Right lobe of liver (tissue), 6 donors: ENCODE data around the gene ZNF276. TPM values are rescaled to one million over a fixed set of nuclear protein-coding genes. Genes with fewer than 3 reads are reported as not detected.

Experiments
- ATAC-seq, 4 donors: fragments of 200-7000 bp; cut with Tn5 transposase; one replicate each; pipeline ENCODE4 v1.9.1; 2020; ENCODE audit warnings: mild to moderate bottlenecking in 4 of 4, moderate library complexity in 4 of 4
- DNase-seq, 3 donors: peaks; one replicate each; pipeline ENCODE4 v3.0.0-alpha.2; 2020
- H3K27ac ChIP-seq, 3 donors: fragments of 200-600 bp; one replicate each; pipeline ENCODE4 v1.8.0; 2022
- H3K27me3 ChIP-seq, 2 donors: fragments of 200-600 bp; one replicate each; pipeline ENCODE4 v1.8.0; 2022
- H3K36me3 ChIP-seq, 4 donors: fragments of 200-600 bp; sonication (generic) in 1 of 4; one replicate each; pipeline versions ENCODE4 v1.5.1 to v1.8.0; 2017 to 2022; ENCODE audit warnings: control low read depth in 1 of 4
- H3K4me1 ChIP-seq, 4 donors: fragments of 200-600 bp; sonication (generic) in 1 of 4; one replicate each; pipeline versions ENCODE4 v1.5.1 to v1.8.0; 2017 to 2022; ENCODE audit warnings: control low read depth in 1 of 4
- H3K4me3 ChIP-seq, 3 donors: fragments of 200-600 bp; one replicate each; pipeline ENCODE4 v1.8.0; 2022
- H3K9me3 ChIP-seq, 4 donors: fragments of 200-600 bp; sonication (generic) in 1 of 4; one replicate each; pipeline versions ENCODE4 v1.5.1 to v1.8.0; 2017 to 2022; ENCODE audit warnings: control low read depth in 1 of 4
- POLR2A ChIP-seq: fragments of 450-650 bp; IDR thresholded peaks from one replicate; pipeline ENCODE4 v1.6.1; 2017; ENCODE audit warnings: antibody characterized with exemption, mild to moderate bottlenecking
- WGBS: methylation state at CpG from one replicate; pipeline ENCODE4 v1.1.6; 2018; ENCODE audit warnings: low coverage, low lambda C conversion rate; ENCODE audit not compliant: insufficient coverage; ENCODE audit errors: missing lambda C conversion rate; 5-methylcytosine and 5-hydroxymethylcytosine counted together
- intact Hi-C, 2 donors: fragments of 100-400 bp; cut with DNase I; formaldehyde crosslinking; loops; one replicate each; pipeline versions ENCODE4 v1.11.2 to v1.14.1; 2022
- total RNA-seq, 6 experiments: library from RNA; depleted of rRNA in 2 of 6; stranded (reverse); fragments of >200 nt in 2 of 6; fragmentation: NEBNext Ultra II Directional in 3 of 6; extraction: Animal tissue kit (Norgen Biotek cat#: 25700) in 3 of 6; gene quantifications; one replicate each; pipeline versions ENCODE4 v1.1.0 to v1.2.4, GENCODE V29; 2016 to 2023
- TF ChIP-seq, protein P1 (sequence below), 4 donors: fragments of 200-600 bp in 3 of 4; fragments of 450-650 bp in 1 of 4; IDR thresholded peaks; one replicate each; pipeline versions ENCODE4 v1.5.1 to v1.8.0; 2016 to 2022; ENCODE audit warnings: antibody characterized with exemption in 4 of 4, mild to moderate bottlenecking in 2 of 4
- donor health status: DM: no; HTN: yes; CAD: no.
- donor health status: DM: no; HTN: no; CAD: no.
- donor health status: DM: no; HTN: no; CAD: no.
- donor health status: DM: no; HTN: yes; CAD: no.
- donor health status: DM: no; HTN: yes; CAD: no.

The ZNF276 gene
- total RNA-seq, 6 experiments from 2014 or later = 6.9 to 13.4 (median 9.1) TPM

DNA sequence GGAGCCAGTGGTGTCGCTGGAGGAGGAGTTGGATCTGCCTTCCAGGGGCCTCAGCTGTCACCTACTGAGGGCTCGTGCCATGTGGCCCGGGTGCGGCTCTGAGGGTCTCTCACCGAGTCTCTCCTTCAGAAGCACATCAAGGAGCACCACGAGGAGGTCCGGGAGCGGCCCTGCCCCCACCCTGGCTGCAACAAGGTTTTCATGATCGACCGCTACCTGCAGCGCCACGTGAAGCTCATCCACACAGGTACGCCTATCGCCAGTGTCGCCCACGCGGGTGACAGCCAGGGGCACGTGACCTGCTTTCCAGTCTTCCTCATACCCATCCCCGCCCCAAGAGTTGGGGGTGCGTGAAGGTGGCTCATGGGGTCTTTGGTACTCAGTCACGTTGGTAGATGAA, 12.5 kb downstream of the ZNF276 start:
- Histone ChIP-seq H3K27ac (no peak overlapping the region), H3K4me3 (no peak overlapping the region), H3K4me1 (peaks cover 0 to 17% (median 6%) of the 10 kb centered on the region in 4 donors), H3K9me3 (no peaks in the 10 kb centered on the region), H3K36me3 (peaks cover 0 to 75% (median 49%) of the 10 kb centered on the region in 4 donors), H3K27me3 (no peaks in the 10 kb centered on the region)
- no peak for TF ChIP-seq POLR2A
- TF ChIP-seq, protein P1, sequence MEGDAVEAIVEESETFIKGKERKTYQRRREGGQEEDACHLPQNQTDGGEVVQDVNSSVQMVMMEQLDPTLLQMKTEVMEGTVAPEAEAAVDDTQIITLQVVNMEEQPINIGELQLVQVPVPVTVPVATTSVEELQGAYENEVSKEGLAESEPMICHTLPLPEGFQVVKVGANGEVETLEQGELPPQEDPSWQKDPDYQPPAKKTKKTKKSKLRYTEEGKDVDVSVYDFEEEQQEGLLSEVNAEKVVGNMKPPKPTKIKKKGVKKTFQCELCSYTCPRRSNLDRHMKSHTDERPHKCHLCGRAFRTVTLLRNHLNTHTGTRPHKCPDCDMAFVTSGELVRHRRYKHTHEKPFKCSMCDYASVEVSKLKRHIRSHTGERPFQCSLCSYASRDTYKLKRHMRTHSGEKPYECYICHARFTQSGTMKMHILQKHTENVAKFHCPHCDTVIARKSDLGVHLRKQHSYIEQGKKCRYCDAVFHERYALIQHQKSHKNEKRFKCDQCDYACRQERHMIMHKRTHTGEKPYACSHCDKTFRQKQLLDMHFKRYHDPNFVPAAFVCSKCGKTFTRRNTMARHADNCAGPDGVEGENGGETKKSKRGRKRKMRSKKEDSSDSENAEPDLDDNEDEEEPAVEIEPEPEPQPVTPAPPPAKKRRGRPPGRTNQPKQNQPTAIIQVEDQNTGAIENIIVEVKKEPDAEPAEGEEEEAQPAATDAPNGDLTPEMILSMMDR (IDR thresholded peaks at IDR 0.05) = no peak
- 75% methylated on average over 4 of the region's 21 CpGs for WGBS
- ATAC-seq = no peak
- intact Hi-C loops = no loop called here
- DNase-seq = no peak

GRCh38 chr16:89736554-89736953, 15.2 kb downstream of the ZNF276 start:
- intact Hi-C loops = no loop called here
- Histone ChIP-seq H3K4me1 (no peaks in the 10 kb centered on the region), H3K9me3 (no peaks in the 10 kb centered on the region), H3K27ac (no peak overlapping the region), H3K4me3 (no peak overlapping the region), H3K36me3 (peaks cover 0 to 80% (median 50%) of the 10 kb centered on the region in 4 donors), H3K27me3 (no peaks in the 10 kb centered on the region)
- TF ChIP-seq, protein P1 (IDR thresholded peaks at IDR 0.05) = no peak
- no peak for TF ChIP-seq POLR2A
- DNase-seq (no peak), ATAC-seq (no peak)
- WGBS = 93% methylated on average over 3 of the region's 3 CpGs

- H3K36me3 ChIP-seq = peaks cover 0 to 73% (median 47%) of the 10 kb centered on the region in 4 donors
- no peak for DNase-seq
- H3K4me3 ChIP-seq = no peak overlapping the region
- intact Hi-C loops = no loop called here
- 88% methylated on average over 9 of the region's 20 CpGs for WGBS
- peak in 1 of 4 donors; percentile 4 for ATAC-seq
- H3K27ac ChIP-seq = no peak overlapping the region
- H3K9me3 ChIP-seq = no peaks in the 10 kb centered on the region
- TF ChIP-seq POLR2A = no peak
- TF ChIP-seq, protein P1 (IDR thresholded peaks at IDR 0.05) = no peak
- H3K4me1 ChIP-seq = no peaks in the 10 kb centered on the region
- no peaks in the 10 kb centered on the region for H3K27me3 ChIP-seq
Observed at GRCh38 chr16:89737341-89738071, 16.2 kb downstream of the ZNF276 start.

DNA sequence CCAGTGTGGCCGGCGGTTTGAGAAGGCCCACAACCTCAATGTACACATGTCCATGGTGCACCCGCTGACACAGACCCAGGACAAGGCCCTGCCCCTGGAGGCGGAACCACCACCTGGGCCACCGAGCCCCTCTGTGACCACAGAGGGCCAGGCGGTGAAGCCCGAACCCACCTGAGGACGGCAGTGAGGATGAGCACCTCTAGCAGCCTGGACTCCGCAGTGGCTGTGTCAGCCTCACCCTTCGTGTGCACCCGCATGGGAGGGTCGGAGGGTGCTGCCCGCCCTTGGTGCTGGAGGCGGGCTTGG, 16.7 kb downstream of the ZNF276 start:
- no peak overlapping the region for H3K27ac ChIP-seq
- TF ChIP-seq POLR2A = no peak
- TF ChIP-seq, protein P1 (IDR thresholded peaks at IDR 0.05) = no peak
- DNase-seq = no peak
- ATAC-seq = peak in 2 of 4 donors; percentile 4 to 8
- intact Hi-C loops = no loop called here
- no peaks in the 10 kb centered on the region for H3K9me3 ChIP-seq
- 90% methylated on average over 2 of the region's 14 CpGs for WGBS
- no peaks in the 10 kb centered on the region for H3K4me1 ChIP-seq
- H3K27me3 ChIP-seq = no peaks in the 10 kb centered on the region
- peaks cover 0 to 72% (median 47%) of the 10 kb centered on the region in 4 donors for H3K36me3 ChIP-seq
- no peak overlapping the region for H3K4me3 ChIP-seq
